Activated CD8-positive, alpha-beta memory T cell treated with anti-CD3 and anti-CD28 coated beads for 48 hours (primary cell): ENCODE measurements around the gene DTX2.
A peak's percentile ranks its signal among the peaks of the same experiment; 100 is the strongest.
"Not testable (repeated sequence)": the region's sequence is repeated elsewhere in the genome, so short reads cannot be mapped to it uniquely, and the experiment has no call there.

Experiments used
- DNase-seq, 3 experiments: peaks; one replicate each; pipeline ENCODE4 v3.0.0-alpha.2; 2020; ENCODE audit warnings: low read depth in 2 of 3, low spot score in 2 of 3

Gene DTX2

GRCh38 chr7:76511200-76511910, 49.8 kb downstream of the DTX2 start:
- not testable (repeated sequence) for DNase-seq

- not testable (repeated sequence) for DNase-seq
These were observed 50.7 kb downstream of the DTX2 start for GRCh38 chr7:76511911-76512885.

GRCh38 chr7:76512941-76513816, 51.7 kb downstream of the DTX2 start:
- no peak for DNase-seq

- DNase-seq: no peak
These were observed 52.6 kb downstream of the DTX2 start for GRCh38 chr7:76513817-76514799.

GRCh38 chr7:76514926-76515771, 53.6 kb downstream of the DTX2 start:
- no peak for DNase-seq

GRCh38 chr7:76515999-76516443, 54.5 kb downstream of the DTX2 start:
- DNase-seq: no peak

- not testable (repeated sequence) for DNase-seq
These were observed 55.4 kb downstream of the DTX2 start for GRCh38 chr7:76516932-76517331.

- DNase-seq: not testable (repeated sequence)
These were observed 64.7 kb downstream of the DTX2 start for GRCh38 chr7:76526183-76526582.

GRCh38 chr7:76531643-76532042, 70.1 kb downstream of the DTX2 start:
- DNase-seq: not testable (repeated sequence)

- not testable (repeated sequence) for DNase-seq
These were observed 81.7 kb downstream of the DTX2 start, which contains the start of gene SPDYE16 for GRCh38 chr7:76543197-76543596. SPDYE16 (minus strand) TSS chr7:76543297; CDS start chr7:76541459, 1,838 bp downstream.

GRCh38 chr7:76549025-76549854, 87.7 kb downstream of the DTX2 start:
- peak; percentile 47 to 75 (median 61) for DNase-seq

- DNase-seq: not testable (repeated sequence)
These were observed 88.3 kb downstream of the DTX2 start for GRCh38 chr7:76549855-76550248.

GRCh38 chr7:76551992-76552391, 90.5 kb downstream of the DTX2 start:
- not testable (repeated sequence) for DNase-seq
